ENCODE data around the gene CLPSL2.
A peak's percentile ranks its signal among the peaks of the same experiment; 100 is the strongest.
"Not testable (repeated sequence)": the region's sequence is repeated elsewhere in the genome, so short reads cannot be mapped to it uniquely, and the experiment has no call there.

Gene CLPSL2, protein sequence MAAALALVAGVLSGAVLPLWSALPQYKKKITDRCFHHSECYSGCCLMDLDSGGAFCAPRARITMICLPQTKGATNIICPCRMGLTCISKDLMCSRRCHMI

DNA sequence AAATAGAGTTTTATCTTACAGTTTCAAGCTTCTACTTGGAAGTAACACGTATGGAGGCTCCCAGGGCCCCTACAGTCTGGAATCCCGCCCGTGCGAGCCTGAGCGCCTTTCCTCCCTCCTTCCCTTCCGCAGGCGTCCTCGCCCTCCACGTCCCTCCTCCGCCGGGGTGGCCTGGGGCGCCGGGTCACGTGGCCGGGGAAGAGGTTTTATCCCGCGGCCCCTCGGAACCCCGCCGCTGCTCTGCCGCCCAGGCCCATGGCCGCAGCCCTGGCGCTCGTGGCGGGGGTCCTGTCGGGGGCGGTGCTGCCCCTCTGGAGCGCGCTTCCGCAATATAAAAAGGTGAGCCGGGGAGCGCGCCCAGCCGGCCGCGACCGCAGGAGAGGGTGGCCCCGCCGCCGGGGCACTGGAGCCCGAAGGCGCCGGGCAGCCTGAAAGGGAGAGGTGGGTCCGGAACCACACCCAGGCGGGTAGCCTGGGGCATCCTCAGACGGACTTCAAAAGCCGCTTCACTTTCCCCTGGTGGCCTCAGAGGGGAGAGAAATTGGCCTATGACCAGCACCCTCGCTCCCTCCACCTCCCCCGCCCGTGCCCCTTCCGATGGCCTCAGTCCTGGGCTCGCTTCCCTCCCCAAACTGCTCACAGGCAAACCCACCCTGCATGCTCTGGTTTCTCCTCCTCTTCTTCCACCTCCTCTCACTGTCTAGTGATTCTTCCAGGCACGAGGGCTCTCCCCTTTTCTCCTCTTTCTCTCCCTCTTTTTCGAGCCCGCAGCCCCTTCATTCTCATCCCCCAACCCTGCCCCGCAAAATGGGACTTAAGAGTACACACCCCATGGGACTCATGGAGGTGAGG lies at the start of gene CLPSL2:
Gene CLPSL2, plus strand, starts transcription at position 235 of the 852 bp plus-strand sequence. Its CDS starts 21 bp downstream, at position 256.
- no peak for DNase-seq (ENCODE audit: extremely low read depth in 1 of 2, low read depth in 1 of 2)

DNA sequence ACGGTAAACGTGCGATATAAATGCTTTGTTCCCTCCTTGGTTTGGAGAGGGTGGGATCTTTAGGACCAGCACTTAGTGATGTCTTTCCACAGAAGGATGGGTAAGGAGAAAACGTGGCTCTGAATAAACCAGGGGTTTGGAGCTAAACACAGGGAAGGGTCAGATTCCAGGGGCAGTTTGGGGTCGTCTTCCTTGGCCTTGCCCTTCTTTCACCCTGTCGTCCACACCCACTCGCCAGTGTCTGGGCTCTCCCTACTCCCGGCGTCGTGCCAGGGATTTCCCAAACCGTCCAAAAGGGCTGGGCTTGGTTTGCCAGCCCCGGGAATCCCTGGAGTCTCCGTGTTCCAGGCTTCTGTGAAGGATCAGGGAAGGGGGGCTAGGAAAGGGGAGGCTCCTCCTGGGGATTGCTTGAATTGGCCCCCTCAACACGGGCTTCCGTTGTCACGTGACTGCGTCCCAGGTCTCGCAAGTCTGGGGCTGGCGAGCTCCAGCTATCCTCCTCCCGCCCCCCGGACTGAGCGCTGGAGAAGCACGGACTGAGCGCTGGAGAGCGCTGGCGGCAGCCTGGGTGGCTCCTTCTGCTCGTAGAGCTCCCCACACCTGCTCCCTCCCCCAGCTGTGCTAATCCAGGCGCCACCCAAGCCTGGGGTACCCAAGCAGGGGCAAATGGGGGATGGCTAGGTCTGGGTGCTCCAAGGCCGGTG lies 49.0 kb upstream of the CLPSL2 start:
- no peak for DNase-seq (ENCODE audit: extremely low read depth in 1 of 2, low read depth in 1 of 2)

DNA sequence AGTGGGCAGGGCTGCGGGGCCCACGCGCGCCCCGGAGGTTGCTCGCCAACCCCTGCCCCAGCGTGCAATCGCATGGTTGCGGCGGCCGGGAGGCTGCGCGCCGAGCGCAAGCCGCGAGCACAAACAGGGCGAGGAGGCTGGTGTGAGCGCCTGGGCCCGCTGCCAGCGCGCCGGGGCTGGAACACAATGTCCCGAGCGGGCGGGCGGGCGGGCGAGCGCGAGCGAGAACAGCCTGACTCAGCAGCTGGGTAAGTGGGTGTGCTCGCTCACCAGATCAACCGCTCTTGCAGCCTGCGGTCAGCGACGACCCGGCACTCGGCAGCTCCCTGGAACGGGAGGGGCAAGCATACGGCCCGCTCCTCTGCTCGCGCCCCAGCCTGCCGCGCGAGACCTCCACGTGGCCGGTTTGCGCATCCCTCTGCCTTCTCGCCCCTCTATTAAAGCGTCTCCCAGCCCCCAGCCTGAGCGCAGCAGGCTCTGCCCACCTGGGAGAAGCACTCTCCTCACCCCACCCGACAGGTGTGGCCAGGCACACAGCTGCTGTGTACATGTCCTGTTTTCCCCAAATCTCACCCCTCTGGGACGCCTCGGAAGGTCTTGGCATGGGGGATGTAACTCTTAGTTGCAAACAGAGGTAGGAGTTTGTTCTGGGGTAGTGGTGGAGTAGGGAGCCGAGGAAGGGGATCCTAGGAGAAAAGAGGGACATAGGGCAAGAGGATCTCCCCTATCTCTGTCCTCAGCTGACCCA lies 48.3 kb upstream of the CLPSL2 start:
- DNase-seq (ENCODE audit: extremely low read depth in 1 of 2, low read depth in 1 of 2): peak; percentile 83 to 90

DNA sequence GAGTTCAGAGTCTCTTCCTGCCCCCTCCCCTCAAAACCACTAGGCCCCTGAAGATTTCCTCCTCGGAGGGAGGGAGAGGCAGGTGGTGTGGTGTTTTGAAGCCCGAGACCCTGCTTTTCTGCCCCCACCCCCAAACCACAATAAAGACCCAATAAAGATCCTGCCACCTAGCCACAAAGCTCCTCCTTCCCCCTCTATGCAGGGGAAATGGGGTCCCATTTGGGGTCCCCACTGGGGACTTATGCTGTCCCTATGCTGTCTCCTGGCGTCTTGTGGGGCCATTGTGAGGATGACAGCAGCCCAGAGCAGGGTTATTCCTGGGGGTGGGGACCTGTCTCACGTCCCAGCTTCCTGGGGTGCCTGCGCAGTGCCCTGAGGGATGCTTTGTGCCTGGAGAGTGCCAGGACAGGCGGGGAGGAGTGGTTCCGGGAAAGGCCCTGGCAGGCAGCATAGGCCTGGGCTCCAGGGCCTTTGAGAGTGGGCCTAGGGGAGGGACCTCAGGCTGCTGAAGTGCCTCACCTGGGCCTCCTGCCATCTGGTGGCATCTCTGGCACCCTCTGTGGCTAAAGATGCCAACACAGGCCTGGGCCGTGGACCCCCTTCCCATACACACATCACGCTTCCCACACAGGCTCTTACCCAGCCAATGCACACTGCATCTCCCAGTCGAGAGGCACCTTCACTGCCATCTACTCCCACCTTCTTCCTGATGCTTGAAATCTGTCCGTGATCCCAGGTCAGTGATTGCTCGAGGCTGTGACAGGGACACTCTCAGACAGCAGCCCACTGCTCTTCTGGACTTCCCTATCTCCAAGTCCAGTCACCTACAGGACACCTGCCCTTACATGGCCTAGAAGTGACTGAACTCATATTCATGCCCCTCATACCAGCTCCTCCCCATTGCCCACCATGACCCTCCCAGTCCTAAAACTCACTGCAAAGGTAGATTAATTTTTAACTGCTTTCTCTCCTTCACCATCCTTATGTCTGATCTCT lies 47.4 kb upstream of the CLPSL2 start:
- DNase-seq (ENCODE audit: extremely low read depth in 1 of 2, low read depth in 1 of 2): no peak

DNA sequence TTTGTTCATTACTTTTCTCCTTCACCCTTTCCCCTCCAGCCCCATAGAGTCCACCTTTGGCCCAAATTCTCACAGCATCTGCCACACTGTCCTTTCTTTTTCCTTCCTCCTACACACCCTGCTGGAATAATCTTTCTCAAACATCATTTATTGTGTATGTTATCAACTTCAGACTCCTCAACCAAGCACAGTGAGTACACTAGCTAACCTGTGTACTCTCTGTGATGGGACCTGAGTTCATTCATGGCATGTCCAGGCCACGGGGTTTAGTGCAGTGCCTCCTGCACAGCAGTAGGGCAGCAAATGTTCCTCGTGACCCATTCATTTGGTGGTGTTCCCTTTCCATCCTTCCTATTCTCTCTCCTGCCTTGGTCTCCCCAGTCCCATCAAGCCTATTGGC lies 46.7 kb upstream of the CLPSL2 start:
- DNase-seq (ENCODE audit: extremely low read depth in 1 of 2, low read depth in 1 of 2): no peak

DNA sequence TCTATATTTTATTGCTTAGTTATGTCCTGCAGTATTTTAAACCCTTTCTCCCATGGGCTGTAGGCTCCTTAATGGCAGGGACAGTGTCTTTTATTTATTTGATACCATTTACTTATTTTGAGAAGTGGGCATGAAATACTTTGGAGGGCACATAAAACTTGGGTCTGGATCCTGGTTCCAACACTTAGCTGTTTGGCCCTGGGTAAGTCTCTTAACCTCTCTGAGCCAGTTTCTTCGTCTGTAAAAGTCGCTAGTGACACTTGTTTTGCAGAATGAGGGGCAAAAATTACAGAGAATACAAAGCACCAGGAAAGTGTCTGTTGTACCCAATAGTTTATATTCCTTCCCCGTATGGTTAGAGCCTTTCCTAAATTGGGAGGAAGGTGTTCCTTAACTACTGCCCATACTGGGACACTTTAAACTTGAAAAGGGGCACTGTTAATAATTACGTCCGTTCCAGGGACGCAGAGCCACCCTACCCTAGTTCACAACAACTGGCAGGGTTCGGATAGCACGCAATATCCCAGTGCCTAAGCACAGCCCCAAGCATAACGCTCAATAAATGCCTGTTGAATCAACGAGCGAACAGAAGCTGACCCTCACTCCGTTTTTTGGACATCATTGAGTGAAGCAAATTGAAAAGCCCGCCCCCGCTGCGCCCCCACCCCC lies 45.5 kb upstream of the CLPSL2 start:
- no peak for DNase-seq (ENCODE audit: extremely low read depth in 1 of 2, low read depth in 1 of 2)

DNA sequence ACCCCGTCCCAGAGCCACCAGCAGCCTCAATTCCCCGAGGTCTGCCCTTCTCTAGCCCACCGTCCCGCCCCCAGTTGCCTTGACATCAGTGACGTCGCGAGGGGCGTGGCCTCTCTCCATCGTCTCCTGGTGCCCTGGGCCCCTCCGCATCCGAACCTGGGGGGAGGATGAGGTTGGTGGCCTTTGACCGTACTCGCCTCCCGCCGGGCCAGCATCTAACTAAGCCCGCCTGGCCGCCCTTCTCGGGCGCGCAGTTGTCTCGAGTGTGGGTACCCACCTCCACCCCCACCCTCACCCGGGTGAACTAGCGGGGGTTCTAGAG lies 45.0 kb upstream of the CLPSL2 start:
- peak; percentile 84 to 95 for DNase-seq (ENCODE audit: extremely low read depth in 1 of 2, low read depth in 1 of 2)

DNA sequence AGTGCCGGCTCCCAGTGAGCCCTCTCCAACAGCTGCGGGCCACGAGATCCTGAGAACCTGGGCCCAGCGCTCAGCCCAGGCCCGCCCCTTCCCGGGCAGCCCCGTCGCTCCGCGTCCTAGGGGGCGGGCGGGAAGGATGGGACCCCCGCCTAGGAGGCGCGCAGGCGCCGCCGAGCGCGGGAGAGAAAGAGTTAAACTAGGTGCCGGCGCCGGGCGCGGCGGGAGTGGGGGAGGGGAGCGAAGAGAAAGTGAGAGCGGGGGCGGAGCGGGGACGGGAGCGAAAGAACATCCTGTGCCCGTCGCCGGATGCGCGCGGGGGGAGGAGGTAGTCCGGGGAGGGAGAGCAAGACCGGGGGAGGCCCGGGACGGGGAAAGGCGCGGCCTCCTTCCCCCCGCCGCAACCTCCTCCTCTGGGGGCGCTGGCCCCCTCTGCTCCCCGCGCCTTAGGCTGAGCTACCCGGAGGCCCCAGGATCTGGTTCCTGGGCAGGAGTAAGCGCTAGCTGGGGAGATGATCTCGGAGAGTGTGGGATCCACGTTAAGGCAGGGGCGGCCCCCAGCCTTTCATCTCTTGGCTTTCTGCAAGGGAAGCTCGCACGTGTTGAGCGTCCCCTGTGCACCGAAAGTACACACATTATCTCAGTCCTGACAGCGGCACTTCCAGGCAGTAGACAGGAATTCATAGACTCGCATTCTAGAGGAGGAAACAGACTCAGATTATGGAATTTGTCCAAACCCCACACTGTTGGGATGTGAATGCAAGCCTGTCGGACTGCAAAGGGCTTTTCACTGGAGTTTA lies 44.5 kb upstream of the CLPSL2 start:
- peak; percentile 88 to 93 for DNase-seq (ENCODE audit: extremely low read depth in 1 of 2, low read depth in 1 of 2)

DNA sequence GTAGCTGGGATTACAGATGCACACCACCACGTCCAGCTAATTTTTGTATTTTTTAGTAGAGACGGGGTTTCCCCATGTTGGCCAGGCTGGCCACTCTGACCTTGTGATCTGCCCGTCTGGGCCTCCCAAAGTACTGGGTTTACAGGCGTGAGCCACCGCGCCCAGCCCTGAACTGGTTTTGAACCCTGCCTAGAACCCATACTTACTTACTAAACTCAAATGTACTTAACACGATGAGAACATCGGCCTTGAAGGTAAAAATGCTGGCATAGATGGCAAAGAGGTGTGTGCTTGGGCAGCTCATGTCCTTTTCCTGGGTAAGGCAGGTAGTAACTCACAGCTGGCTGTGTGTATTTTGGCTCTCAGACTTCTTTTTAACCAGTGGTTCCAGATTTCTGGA lies 42.8 kb upstream of the CLPSL2 start:
- DNase-seq (ENCODE audit: extremely low read depth in 1 of 2, low read depth in 1 of 2): no peak

DNA sequence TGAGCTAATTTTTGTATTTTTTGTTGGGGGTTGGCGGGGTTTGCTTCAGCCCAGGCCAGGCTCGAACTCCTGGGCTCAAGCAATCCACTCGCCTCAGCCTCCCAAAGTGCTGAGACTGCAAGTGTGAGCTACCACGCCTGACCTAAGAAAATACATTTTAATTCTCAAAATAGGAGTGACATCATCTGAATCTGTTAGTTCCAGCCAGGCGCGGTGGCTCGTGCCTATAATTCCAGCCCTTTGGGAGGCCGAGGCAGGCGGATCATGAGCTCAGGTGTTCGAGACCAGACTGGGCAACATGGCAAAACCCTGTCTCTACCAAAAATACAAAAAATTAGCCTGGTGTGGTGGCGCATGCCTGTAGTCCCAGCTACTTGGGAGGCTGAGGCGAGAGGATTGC lies 42.1 kb upstream of the CLPSL2 start:
- DNase-seq (ENCODE audit: extremely low read depth in 1 of 2, low read depth in 1 of 2): not testable (repeated sequence)

DNA sequence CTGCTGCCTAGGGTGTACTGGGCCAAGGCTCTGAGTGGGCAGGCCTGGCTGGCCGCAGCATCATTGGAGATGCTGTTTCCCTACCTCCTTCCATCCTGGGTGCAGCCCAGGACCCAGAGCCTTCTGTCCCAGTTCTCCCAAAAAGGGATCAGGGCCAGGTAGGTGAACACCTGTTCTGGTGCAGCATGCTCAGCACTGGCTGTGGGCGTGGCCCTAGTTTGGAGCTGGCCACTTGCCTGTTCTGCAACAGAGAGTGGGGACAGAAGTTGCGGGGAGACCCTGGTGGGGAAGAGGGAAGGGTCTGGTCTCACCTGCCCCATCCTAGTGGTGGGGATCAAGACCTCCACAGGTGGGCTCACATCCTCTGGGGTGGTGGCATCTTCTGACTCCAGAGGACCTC lies 40.9 kb upstream of the CLPSL2 start:
- no peak for DNase-seq (ENCODE audit: extremely low read depth in 1 of 2, low read depth in 1 of 2)

DNA sequence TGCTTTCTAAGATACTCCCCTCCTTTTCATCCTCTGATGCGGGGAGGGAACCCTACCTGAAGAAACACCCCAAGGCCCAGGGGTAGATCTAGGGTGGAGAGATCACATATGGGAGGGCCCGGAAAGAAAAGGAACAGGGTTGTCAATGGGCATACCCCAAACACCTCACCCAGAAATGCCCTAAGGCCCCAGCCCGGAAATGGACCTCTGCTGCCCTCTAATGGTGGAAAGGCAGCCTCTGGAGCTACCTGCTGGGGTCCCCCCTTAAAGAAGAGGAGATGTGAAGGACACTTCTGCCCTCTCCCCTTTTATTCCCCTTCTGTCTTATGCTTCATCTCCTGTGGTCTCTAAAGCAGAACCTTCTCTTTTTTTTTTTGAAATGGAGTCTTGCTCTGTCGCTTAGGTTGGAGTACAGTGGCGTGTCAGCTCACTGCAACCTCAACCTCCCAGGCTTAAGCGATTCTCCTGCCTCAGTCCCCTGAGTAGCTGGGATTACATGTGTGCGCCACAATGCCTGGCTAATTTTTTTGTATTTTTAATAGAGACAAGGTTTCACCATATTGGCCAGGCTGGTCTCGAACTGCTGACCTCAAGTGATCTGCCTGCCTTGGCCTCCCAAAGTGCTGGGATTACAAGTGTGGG lies 40.0 kb upstream of the CLPSL2 start:
- peak in 1 of 2 donors; percentile 70 for DNase-seq (ENCODE audit: extremely low read depth in 1 of 2, low read depth in 1 of 2)

DNA sequence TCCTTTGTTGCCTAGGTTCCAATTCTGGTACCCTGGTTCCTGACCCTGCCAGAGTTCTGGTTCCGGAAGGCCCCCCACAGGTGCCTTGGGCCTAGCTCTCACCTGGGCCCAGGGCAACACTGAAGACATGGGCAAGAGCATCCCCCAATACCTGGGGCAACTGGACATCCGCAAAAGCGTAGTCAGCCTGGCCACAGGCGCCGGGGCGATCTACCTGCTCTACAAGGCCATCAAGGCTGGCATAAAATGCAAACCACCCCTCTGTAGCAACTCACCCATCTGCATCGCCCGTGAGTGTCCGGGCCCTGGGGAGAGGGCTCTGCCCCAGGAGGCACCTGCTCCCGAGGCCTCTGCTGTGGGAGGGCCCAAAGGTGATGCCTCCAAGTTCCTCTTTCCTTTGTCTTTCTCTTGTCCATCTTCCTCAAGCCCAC lies 39.4 kb upstream of the CLPSL2 start, which contains the start of gene ARMC12:
Gene ARMC12, plus strand, starts transcription at position 51 of the 431 bp plus-strand sequence. Its CDS starts 77 bp downstream, at position 128.
- no peak for DNase-seq (ENCODE audit: extremely low read depth in 1 of 2, low read depth in 1 of 2)

DNA sequence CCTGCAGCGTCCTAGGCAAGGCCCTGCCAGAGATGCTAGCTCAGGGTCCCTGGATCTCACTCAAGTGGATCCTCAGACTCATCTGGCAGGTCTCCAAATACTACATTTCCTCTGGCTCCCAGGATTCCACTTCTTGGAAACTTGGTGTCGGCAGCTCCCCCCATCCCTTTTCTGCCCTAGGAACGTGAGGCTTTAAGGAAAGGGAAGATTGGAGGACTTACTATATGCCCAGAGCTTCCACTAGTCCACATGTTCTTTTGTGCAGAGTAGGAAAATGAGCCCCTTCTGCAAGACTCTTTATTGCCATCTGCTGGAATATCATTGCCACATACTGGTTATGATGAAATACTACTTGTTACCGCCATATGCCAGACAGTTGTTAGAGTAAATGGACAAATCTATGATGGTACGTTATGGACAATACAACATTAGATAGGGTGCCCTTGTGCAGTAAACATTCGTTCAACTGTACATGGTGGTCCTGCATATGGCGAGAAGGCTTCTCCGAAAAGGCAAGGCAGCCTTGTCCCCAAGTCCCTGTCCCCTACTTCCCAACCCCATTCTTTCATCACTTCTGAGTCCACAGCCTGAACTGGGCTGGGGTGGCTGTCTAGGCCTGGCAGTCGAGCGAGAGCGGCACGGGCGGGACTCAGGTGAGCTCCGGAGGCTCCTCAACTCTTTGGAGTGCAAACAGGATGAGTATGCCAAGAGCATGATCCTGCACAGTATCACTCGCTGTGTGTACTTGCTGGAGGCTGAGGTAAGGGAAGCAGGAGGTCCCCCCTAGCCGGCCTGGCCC lies 38.8 kb upstream of the CLPSL2 start:
- DNase-seq (ENCODE audit: extremely low read depth in 1 of 2, low read depth in 1 of 2): no peak

DNA sequence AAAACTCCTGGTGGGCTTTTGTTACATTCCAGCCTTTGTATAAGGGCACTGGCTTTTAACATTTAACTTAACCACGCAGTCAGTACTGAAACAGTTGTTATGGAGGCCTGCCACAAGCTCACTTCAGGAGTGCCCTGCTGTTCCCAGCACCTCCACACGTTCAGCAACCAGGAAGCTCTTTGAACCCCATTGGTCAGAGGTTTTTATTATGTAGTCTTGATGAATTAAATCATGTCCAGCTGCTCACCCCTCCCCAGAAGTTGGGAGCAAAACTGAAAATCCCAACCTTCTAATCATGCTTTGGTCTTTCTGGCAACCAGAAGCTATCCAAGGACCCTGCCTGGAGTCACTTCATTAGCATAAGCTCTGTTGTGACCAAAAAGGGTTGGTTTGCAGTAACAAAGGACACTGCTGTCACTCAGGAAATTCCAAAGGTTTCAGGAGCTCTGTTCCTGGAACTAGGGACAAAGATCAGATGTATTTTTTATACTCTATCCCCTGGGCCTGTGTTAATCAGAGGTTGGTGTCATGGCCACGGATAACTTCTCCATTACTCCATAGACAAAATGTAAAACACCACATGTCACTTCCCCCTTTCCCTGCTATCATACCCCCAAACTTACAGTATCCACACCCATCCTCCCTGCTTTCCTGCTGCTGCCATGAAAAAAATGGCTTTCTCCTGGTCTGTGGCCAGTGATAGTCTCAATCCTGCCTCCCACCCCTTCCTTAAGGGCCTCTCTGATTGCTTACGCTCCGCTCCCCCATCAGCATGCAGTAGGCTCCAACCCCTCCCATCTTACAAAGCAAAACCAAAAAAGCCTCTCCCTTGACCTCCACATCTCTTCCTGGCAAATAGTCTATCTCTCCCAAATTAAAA lies 36.5 kb upstream of the CLPSL2 start:
- no peak for DNase-seq (ENCODE audit: extremely low read depth in 1 of 2, low read depth in 1 of 2)

DNA sequence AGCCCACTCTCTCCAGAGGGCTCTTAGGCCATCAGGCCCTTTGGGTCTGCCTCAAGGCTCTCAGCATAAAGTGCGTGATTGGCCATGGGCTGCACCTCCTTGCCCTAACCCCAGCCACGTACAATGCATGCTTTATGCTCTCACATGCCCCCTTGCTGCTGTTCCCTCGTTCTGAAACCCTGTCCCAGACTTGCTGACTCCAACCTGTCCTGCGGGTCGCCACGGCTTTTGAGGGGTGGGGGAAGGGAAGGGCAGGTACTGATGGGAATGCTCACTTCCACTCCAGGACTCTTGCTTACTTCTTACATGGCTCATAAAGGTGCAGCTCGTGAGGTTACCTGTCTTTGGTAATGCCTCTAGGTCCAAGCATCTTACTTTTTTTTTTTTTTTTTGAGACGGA lies 33.6 kb upstream of the CLPSL2 start:
- DNase-seq (ENCODE audit: extremely low read depth in 1 of 2, low read depth in 1 of 2): no peak
